ENCODE measurements around the gene EMC7.
A peak's percentile ranks its signal among the peaks of the same experiment; 100 is the strongest.
"Not testable (repeated sequence)": the region's sequence is repeated elsewhere in the genome, so short reads cannot be mapped to it uniquely, and the experiment has no call there.

The EMC7 gene

GRCh38 chr15:34084086-34084485 is 17.6 kb downstream of the EMC7 start:
- no peak for DNase-seq

GRCh38 chr15:34079904-34080303 is 21.8 kb downstream of the EMC7 start:
- no peak for DNase-seq

- no peak for DNase-seq
These were observed 22.8 kb downstream of the EMC7 start for GRCh38 chr15:34078900-34079299.

GRCh38 chr15:34076785-34077184 is 24.9 kb downstream of the EMC7 start:
- DNase-seq: no peak

- DNase-seq: no peak
These were observed 31.7 kb downstream of the EMC7 start for GRCh38 chr15:34070003-34070402.

GRCh38 chr15:34065941-34066340 is 35.7 kb downstream of the EMC7 start:
- DNase-seq: no peak

- no peak for DNase-seq
These were observed 36.4 kb downstream of the EMC7 start for GRCh38 chr15:34065261-34065660.

GRCh38 chr15:34064438-34064837 is 37.2 kb downstream of the EMC7 start:
- no peak for DNase-seq

GRCh38 chr15:34059946-34060345 is 41.7 kb downstream of the EMC7 start:
- no peak for DNase-seq

GRCh38 chr15:34059476-34059875 is 42.2 kb downstream of the EMC7 start:
- DNase-seq: no peak

- DNase-seq: no peak
These were observed 44.8 kb downstream of the EMC7 start for GRCh38 chr15:34056911-34057310.

GRCh38 chr15:34055868-34056595 is 45.6 kb downstream of the EMC7 start:
- DNase-seq: no peak

- no peak for DNase-seq
These were observed 47.5 kb downstream of the EMC7 start for GRCh38 chr15:34054081-34054707.

GRCh38 chr15:34050385-34050784 is 51.3 kb downstream of the EMC7 start:
- not testable (repeated sequence) for DNase-seq

- no peak for DNase-seq
These were observed 52.5 kb downstream of the EMC7 start for GRCh38 chr15:34049112-34049511.

GRCh38 chr15:34047893-34048775 is 53.5 kb downstream of the EMC7 start:
- no peak for DNase-seq

GRCh38 chr15:34046471-34047145 is 55.1 kb downstream of the EMC7 start:
- no peak for DNase-seq

GRCh38 chr15:34043813-34044212 is 57.8 kb downstream of the EMC7 start:
- DNase-seq: no peak

- DNase-seq: no peak
These were observed 58.3 kb downstream of the EMC7 start for GRCh38 chr15:34043391-34043790.

- DNase-seq: peak in 1 of 3 donors; percentile 23
These were observed 61.9 kb downstream of the EMC7 start for GRCh38 chr15:34039790-34040113.

- peak; percentile 70 to 87 (median 76) for DNase-seq
These were observed 62.5 kb downstream of the EMC7 start, which contains the start of gene AVEN for GRCh38 chr15:34038871-34039789. Gene AVEN, minus strand, starts transcription at chr15:34039204. Its CDS starts 158 bp downstream, at chr15:34039046.

Measured in suppressor macrophage treated with lipopolysaccharide for 1 hour (primary cell).